Measurements from ENCODE around the gene TNFRSF1A. TPM values are rescaled to one million over a fixed set of nuclear protein-coding genes. Genes with fewer than 3 reads are reported as not detected.

TNFRSF1A gene
- total and polyA plus RNA-seq, 2 of the 13 experiments (the other 11 are each of a cell fraction or from before 2014, with no cell fraction given) = 41.5 to 61.2 TPM

- TF ChIP-seq NCOA2 (CRISPR knock-in tag; IDR thresholded peaks at IDR 0.05) = peak; percentile 73
- TF ChIP-seq GTF3A (CRISPR knock-in tag; conservative IDR thresholded peaks at IDR 0.05) = no peak
- TF ChIP-seq ZNF34 (CRISPR knock-in tag; IDR thresholded peaks at IDR 0.05; ENCODE audit: borderline replicate concordance) = no peak
- TF ChIP-seq ZFY (CRISPR knock-in tag; IDR thresholded peaks at IDR 0.05) = peak; percentile 16; the same call in 1 of the 2 replicates
- no peak for TF ChIP-seq CHCHD3 (CRISPR knock-in tag; IDR thresholded peaks at IDR 0.05)
- TF ChIP-seq LRRFIP1 (CRISPR knock-in tag; conservative IDR thresholded peaks at IDR 0.05) = no peak
- peak; percentile 63; the same call in 1 of the 2 replicates for TF ChIP-seq FOSL1 (CRISPR knock-in tag; IDR thresholded peaks at IDR 0.05; ENCODE audit: borderline replicate concordance)
- no peak for TF ChIP-seq RNF2 (conservative IDR thresholded peaks at IDR 0.05; ENCODE audit: low read depth)
- TF ChIP-seq, protein P1, sequence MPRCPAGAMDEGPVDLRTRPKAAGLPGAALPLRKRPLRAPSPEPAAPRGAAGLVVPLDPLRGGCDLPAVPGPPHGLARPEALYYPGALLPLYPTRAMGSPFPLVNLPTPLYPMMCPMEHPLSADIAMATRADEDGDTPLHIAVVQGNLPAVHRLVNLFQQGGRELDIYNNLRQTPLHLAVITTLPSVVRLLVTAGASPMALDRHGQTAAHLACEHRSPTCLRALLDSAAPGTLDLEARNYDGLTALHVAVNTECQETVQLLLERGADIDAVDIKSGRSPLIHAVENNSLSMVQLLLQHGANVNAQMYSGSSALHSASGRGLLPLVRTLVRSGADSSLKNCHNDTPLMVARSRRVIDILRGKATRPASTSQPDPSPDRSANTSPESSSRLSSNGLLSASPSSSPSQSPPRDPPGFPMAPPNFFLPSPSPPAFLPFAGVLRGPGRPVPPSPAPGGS (CRISPR knock-in tag; IDR thresholded peaks at IDR 0.05) = no peak
- TF ChIP-seq, protein P2, sequence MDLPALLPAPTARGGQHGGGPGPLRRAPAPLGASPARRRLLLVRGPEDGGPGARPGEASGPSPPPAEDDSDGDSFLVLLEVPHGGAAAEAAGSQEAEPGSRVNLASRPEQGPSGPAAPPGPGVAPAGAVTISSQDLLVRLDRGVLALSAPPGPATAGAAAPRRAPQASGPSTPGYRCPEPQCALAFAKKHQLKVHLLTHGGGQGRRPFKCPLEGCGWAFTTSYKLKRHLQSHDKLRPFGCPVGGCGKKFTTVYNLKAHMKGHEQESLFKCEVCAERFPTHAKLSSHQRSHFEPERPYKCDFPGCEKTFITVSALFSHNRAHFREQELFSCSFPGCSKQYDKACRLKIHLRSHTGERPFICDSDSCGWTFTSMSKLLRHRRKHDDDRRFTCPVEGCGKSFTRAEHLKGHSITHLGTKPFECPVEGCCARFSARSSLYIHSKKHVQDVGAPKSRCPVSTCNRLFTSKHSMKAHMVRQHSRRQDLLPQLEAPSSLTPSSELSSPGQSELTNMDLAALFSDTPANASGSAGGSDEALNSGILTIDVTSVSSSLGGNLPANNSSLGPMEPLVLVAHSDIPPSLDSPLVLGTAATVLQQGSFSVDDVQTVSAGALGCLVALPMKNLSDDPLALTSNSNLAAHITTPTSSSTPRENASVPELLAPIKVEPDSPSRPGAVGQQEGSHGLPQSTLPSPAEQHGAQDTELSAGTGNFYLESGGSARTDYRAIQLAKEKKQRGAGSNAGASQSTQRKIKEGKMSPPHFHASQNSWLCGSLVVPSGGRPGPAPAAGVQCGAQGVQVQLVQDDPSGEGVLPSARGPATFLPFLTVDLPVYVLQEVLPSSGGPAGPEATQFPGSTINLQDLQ (CRISPR knock-in tag; IDR thresholded peaks at IDR 0.05) = no peak
- no peak for TF ChIP-seq ZNF160 (CRISPR knock-in tag; IDR thresholded peaks at IDR 0.05)
- no peak for TF ChIP-seq CBX2 (IDR thresholded peaks at IDR 0.05; ENCODE audit: low read depth, low read length)
- TF ChIP-seq CBX2 (CRISPR knock-in tag; IDR thresholded peaks at IDR 0.05; ENCODE audit: low read depth) = no peak
- TF ChIP-seq, protein P3, sequence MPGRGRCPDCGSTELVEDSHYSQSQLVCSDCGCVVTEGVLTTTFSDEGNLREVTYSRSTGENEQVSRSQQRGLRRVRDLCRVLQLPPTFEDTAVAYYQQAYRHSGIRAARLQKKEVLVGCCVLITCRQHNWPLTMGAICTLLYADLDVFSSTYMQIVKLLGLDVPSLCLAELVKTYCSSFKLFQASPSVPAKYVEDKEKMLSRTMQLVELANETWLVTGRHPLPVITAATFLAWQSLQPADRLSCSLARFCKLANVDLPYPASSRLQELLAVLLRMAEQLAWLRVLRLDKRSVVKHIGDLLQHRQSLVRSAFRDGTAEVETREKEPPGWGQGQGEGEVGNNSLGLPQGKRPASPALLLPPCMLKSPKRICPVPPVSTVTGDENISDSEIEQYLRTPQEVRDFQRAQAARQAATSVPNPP (CRISPR knock-in tag; IDR thresholded peaks at IDR 0.05) = no peak
- 0 out of 2 replicates have a peak, but pooled peaks have one; percentile 69 for TF ChIP-seq AHDC1 (CRISPR knock-in tag; IDR thresholded peaks at IDR 0.05; ENCODE audit: borderline replicate concordance)
Measured at GRCh38 chr12:6370994-6371754, 29.3 kb upstream of the TNFRSF1A start (continued).
